SH-SY5Y (cell line): ENCODE measurements around the gene CTDSP1.

ENCODE experiments used
- GATA2 ChIP-seq: IDR thresholded peaks from 2 replicates; pipeline ENCODE4 v1.6.1; 2011; ENCODE audit warnings: mild to moderate bottlenecking, low read depth, low read length
- GATA3 ChIP-seq: IDR thresholded peaks from 2 replicates; pipeline ENCODE4 v1.6.1; 2011; ENCODE audit warnings: low read depth, mild to moderate bottlenecking, low read length, moderate library complexity

DNA sequence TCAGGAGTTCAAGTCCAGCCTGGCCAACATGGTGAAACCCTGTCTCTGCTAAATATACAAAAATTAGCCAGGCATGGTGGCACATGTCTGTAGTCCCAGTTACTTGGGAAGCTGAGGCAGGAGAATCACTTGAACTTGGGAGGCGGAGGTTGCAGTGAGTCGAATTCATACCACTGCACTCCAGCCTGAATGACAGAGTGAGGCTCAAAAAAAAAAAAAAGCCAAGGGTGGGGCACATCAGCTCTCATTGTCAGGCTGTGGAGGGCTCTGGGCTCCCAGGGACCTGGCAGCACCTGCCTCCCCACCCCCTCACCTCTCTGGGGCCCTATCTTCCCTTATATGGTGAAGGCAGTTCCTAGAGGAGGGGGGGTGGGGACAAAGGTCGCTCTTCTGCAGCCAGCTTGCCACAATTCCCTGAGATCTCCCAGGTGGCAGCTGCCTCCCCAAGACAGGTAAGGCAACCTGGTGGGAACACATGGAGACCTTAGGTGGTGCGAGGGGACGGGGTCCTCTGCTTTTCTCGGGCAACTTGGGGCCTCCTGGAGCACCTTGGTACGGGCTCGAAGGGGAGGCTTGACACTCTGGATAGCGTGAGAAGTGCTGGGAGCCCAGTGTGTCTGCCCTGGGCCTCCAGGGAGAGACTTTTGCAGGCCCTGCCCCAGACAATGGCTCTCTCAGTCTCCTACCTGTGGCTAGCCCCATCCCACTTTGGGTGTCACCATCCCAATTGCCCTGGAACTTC lies 19.2 kb downstream of the CTDSP1 start, which contains the start of gene VIL1:
- TF ChIP-seq GATA3 = no peak
- no peak for TF ChIP-seq GATA2
